A549 (cell line): ENCODE data around the gene OR11H7.

Experiments used
- CTCF ChIP-seq: fragments of >200 bp; sonication (Bioruptor Twin); formaldehyde crosslinking; IDR thresholded peaks from 3 replicates; pipeline ENCODE4 v1.5.1; 2016
- KDM5A ChIP-seq: fragments of 200-600 bp; sonication (generic); IDR thresholded peaks from 2 replicates; pipeline ENCODE4 v1.6.1; 2016; ENCODE audit warnings: antibody characterized with exemption, mild to moderate bottlenecking
- MAZ ChIP-seq: fragments of 150-350 bp; IDR thresholded peaks from 2 replicates; pipeline ENCODE4 v1.6.1; 2014; ENCODE audit warnings: antibody characterized with exemption, low read depth, low read length, borderline replicate concordance
- POLR2AphosphoS2 ChIP-seq: conservative IDR thresholded peaks from 2 replicates; pipeline ENCODE4 v1.6.1; 2012; ENCODE audit warnings: low read length, improper control_type of control experiment, inconsistent platforms
- USF2 ChIP-seq: fragments of 450-650 bp; IDR thresholded peaks from 2 replicates; pipeline ENCODE4 v1.6.1; 2014; ENCODE audit warnings: antibody characterized with exemption

DNA sequence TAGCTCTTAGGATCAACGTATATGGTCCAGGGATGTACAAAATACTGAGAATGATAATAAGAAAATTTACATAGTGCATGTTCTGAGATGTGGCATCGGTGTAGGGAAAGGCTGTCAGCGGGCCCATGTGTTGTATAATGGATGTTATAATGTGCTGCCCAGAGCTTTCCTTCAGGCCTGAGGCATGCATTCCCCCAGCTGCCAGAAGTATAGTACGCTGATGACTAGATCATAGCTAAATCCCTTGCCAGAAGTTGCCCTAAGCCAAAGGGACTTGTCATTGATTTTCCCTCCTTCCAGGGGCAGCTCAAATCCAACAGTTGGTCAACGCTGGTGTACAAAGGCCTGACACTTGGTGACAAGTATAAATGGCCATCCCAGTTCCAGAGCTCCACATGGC lies 44.6 kb upstream of the OR11H7 start:
- no peak for TF ChIP-seq USF2
- no peak for TF ChIP-seq CTCF
- TF ChIP-seq KDM5A, result no peak
- no peak for TF ChIP-seq POLR2AphosphoS2
- no peak for TF ChIP-seq MAZ
